Left kidney (tissue), 2 donors: Measurements from ENCODE around the gene HOXD3. TPM values are rescaled to one million over a fixed set of nuclear protein-coding genes. Genes with fewer than 3 reads are reported as not detected.

Experiments
- DNase-seq: peaks from one replicate; pipeline ENCODE4 v3.0.0-alpha.2; 2013
- polyA plus RNA-seq: library from polyadenylated mRNA; unstranded; fragments of 120-200 nt; gene quantifications from one replicate; pipeline ENCODE4 v1.2.1, GENCODE V29; 2013; ENCODE audit not compliant: insufficient read length

HOXD3 gene
- polyA plus RNA-seq, 1 donor, result 26.1 TPM

DNA sequence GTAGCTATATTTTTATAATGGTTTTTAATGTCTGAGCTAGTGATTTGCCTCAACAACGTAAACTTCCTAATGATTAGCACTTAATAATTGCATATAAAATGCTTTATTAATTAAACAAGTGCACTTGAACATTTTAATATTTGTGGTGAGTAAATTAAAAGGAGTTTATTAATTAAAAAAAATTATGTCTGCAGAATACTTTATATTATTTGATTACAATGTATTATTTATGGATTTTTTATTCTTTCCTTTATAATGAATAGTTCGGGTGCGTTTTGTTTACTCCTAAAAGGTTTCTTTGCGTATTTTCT, 25.3 kb upstream of the HOXD3 start:
- DNase-seq, result no peak

DNA sequence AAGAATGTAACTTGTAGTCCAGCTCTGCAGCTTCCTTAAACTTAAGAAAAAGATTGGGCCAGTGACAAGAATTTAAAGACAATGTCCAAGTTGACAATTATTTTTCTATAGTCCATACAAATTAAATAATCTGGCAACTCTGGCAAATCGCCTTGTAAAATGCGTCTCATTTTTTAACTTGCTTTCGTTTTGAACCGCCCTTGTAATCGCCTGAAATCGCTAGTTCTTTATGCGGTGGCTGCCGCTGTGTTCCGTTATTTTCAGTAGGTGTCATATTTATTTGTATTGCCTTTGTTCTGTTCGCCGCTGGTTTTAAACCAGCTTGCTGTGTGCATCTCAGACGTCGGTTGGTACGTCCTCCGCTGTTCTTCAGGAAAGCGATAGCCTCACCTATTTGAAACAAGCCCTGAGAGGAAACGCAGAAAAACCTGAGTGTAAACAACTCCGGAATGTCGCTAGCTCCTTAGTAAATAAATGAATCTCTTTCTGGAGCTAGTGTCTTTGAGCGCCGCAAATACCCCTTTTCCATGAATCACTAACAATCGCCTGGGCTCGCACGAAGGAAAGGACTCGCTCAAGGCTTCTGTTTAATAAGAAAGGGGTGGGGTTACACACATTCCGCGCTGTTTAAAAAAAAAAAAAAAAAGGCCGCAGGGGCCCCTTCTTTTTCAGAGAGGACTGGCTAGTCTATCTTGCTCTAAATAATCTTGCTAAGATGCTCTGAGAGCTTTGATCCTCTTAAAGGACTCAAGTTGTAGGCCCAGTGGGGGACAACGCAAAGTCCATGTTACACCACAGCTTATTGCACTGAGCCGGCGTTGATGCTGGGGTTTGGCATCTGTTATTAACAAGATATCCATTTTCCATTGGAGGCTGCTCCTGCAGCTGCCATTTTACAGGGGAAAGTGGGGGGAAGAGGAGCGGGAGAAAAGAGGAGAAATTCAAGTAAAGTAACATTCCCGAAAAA, 24.6 kb upstream of the HOXD3 start:
- DNase-seq, result no peak

- DNase-seq, result no peak
Measured at GRCh38 chr2:176133389-176133788, 23.7 kb upstream of the HOXD3 start.

GRCh38 chr2:176134035-176134434, 23.1 kb upstream of the HOXD3 start:
- no peak for DNase-seq

GRCh38 chr2:176135035-176135440, 22.1 kb upstream of the HOXD3 start:
- no peak for DNase-seq

GRCh38 chr2:176136374-176137251, 20.5 kb upstream of the HOXD3 start:
- no peak for DNase-seq

GRCh38 chr2:176137252-176137580, 19.9 kb upstream of the HOXD3 start:
- no peak for DNase-seq

DNA sequence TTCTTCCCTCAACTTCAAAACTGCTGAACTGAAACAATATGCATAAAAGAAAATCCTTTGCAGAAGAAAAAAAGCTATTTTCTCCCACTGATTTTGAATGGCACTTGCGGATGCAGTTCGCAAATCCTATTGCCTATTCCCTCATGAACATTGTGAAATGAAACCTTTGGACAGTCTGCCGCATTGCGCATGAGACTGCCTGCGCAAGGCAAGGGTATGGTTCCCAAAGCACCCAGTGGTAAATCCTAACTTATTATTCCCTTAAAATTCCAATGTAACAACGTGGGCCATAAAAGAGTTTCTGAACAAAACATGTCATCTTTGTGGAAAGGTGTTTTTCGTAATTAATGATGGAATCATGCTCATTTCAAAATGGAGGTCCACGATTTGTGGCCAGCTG, 19.2 kb upstream of the HOXD3 start:
- DNase-seq, result no peak

- no peak for DNase-seq
Measured at GRCh38 chr2:176138526-176138922, 18.6 kb upstream of the HOXD3 start.

DNA sequence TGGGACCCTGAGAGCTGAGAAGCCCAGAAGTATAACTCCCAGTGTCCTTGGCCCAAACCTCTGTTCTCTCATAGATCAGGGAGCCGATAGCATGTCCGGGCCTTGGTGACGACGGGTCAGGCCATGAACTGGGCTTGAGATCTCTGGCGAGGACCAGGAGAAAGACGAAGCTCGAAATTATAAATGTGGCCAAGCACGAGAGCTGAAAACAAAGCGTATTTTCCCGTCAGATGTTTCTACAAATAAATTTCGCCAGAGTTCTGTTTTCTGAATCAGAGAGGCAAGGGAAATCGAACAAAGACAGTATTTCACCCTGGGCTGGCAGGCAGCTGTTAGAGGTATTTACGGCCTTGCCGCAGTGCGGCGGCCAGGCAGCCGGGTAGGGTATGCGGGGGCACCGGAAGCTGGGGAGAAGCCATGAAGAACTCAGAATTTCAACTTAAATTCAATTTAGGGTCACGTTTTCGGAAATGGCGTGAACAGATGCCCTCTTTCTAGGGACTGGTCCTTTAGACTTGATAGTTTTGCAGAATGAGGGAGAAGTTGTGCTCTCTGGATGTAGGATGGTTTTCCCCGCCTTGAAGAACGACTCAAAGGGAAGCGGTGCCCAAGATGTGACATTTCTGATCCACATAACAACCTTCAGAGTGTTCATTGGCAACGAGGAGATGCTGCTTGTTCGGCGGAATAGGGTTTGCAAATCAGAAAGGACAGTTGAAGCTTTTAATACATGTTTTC, 18.0 kb upstream of the HOXD3 start:
- no peak for DNase-seq

DNA sequence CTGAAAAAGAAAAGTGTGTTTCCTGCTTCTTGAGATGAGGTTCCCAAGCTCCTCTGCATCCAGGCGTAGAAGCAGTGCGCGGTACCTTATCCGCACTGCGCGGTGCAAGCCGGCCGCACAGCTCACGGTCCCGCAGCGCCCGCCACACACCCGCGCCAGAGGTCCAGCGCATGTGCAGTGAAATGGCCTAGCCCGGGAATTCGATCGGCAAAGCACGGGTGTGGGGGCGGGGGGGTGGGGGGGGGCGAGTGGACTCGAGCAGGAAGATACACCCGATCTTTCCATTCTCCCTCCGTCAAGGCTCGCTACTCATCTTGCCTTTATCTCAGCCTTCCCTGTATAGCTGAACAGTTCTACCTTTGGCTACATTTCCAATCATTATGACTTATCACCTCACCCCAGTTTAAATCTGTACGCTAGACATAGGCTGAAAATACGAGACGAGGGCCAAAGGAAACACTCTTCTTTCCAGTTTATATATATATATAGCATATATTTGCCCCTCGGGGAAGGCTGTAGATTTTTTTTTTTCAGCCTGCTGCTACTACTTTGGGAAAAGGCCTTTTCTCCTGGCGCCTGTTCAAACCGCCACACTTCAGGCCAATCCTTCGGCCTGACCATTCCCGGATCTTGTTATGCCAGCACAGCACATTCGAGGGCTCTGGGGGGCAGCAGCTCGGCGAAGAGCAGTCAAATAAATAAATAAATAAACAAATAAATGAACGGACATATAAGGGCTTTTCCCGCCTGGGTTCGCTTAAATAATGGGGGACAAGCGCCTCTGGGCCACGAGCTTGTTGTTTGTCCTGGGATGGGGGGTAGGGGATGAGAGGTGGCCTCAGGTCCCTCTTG, 17.2 kb upstream of the HOXD3 start:
- no peak for DNase-seq

- no peak for DNase-seq
Measured at GRCh38 chr2:176140513-176141317, 16.4 kb upstream of the HOXD3 start.

- DNase-seq, result no peak
Measured at GRCh38 chr2:176142281-176142680, 14.8 kb upstream of the HOXD3 start.

- DNase-seq, result no peak
Measured at GRCh38 chr2:176145085-176145969, 11.8 kb upstream of the HOXD3 start.

- no peak for DNase-seq
Measured at GRCh38 chr2:176146101-176146500, 11.0 kb upstream of the HOXD3 start.

DNA sequence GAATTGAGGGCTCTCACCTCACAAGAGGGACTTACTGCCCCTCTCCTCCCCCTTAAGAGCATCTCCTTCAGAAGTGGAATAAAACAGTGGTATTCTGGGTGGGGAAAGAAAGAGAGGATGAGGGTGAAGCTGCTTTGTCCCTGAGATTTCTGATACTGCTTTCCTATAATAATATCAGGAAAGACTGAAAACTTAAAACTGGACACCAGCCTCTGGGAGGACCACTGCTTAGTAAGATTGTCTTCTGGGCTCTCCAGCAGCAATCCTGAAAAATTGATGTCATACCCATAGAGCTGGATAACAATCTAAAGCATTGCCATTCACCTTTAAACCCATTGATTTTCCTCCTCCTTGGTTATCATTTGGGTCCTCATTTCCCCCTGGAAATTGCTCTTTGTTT, 10.5 kb upstream of the HOXD3 start:
- DNase-seq, result no peak

DNA sequence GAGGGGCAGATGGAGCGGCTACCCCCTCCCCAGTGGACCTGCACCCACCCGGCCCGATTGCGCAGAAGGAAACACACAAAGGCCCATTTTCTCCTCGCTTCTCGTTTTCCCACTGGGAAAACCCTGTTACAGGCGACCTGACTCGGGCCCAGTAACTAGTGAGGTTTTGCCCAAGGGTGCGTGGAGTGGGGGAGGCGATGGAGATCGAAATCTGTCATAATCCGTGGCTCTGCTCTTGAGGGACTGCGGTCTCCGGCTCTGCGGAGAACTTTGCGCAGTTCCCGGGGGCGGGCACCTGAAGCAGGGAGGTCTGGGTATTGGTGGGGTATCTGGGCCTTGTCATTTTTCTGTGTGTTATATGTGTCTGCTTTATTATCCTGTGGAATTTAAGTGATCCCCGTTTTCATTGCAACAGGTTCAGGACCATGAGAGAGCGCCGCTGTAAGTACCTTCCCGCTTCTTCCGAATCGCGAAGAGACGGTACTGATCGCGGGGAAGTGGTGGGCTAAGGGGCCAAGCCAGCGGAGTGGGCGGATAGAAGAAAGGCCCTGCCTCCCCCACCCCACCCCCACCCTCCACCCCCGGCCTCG, 9.8 kb upstream of the HOXD3 start:
- DNase-seq, result no peak

- no peak for DNase-seq
Measured at GRCh38 chr2:176147800-176148496, 9.2 kb upstream of the HOXD3 start.
